ENCODE results near the gene SCN7A.
A peak's percentile ranks its signal among the peaks of the same experiment; 100 is the strongest.
"Not testable (repeated sequence)": the region's sequence is repeated elsewhere in the genome, so short reads cannot be mapped to it uniquely, and the experiment has no call there.

The SCN7A gene

DNA sequence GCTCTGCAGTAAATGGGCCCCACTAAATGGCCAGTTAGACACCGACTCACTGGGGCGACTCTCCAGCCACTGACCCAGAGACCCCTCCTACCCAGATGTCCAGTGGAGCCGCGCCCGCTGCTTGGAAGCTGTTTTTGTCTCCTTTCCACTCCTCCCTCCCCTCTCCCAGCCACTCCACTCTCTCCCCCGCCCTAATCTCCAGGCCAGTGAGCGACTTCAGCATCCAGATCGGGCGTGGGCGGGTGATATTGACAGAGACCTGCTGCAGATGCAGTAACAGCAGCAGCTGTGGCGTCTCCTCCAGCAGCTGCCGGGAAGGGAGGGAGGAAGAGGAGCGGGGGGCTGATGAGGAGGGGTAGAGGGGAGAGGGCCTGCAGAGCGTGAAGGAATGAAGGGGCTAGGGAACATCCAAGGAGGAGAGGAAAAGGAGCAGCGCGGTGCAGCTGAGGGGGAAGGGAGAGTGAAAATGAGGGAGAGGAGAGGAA is at the start of gene SCN7A:
Gene SCN7A (minus strand): TSS at position 110 of the 485 bp plus-strand sequence. CDS start 16,553 bp downstream, outside the sequence.
- no peak for DNase-seq (ENCODE audit: low read depth)

DNA sequence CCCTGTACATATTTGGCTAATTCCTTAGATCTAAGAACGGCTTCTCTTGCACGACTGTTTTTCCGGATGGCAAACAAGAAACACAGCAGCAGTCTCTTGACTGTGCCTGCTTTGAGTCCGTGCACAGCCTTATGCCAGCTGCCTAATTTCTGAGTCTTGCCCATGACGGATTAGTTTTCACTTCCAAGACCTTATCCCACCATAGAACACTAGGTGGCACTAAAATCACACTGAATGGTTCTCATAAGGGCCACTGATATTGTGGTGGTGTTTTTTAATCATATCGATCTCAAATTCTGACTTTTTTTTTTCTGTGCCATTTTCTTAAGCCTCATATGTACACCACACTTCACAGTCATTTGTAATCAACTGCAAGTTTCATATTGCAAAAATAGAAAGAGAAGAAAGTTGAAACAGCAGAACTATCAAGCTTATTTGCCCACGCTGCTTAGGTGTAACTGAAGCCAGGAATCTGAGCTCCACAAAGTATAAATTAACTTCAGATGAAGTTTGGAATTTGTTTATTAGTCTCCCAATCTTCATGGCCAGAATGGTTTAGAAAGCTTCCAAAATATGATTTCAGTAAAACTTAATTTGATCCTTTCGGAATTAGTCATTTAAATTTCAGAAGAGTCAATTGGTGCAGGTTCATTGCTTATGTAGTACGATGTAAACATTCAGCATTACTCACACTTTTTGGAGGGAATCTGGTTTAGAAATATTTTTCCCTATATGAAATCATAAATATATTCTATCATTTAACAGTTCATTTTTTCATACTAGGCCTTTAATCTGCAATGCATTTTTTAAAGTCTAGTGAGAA is 45.5 kb upstream of the SCN7A start:
- peak; percentile 36 for DNase-seq (ENCODE audit: low read depth)

DNA sequence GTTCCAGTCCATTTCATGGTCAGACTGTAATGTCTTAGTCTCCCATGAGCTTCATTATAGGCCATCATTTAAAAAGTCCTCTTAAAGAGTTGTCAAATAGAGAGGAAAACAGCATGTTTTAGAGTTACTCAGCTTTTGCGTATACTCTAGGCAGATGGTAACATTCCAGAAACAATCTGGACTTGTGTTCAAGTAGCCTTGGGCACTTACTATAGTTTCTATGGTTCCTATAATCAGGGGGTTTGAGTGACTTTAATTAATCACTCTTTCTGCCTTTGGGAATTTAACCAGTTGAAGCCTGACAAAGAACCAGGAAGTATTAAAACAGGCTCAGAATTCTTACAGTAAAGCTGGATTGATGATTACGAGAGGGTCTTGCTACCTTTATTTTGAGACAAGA is 42.1 kb upstream of the SCN7A start:
- no peak for DNase-seq (ENCODE audit: low read depth)

DNA sequence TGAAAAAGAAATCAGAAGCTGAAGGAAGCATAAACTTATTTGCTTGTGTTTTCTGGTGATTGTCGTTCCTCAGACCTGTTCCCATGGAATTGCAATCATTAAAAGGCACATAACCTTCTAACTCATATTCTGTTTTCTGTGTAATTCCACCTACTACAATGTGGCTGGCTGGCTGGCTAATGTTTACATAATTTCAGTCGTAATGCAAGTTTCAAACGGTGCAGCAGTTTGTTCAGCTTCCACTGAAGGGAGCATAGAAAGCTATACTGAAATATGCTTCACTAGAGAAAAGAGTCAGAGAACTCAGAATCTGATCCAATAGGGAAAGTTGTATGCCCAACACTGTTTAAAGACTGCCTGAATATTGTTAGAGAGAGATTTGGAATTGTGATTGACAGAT is 27.1 kb upstream of the SCN7A start:
- DNase-seq (ENCODE audit: low read depth): no peak

DNA sequence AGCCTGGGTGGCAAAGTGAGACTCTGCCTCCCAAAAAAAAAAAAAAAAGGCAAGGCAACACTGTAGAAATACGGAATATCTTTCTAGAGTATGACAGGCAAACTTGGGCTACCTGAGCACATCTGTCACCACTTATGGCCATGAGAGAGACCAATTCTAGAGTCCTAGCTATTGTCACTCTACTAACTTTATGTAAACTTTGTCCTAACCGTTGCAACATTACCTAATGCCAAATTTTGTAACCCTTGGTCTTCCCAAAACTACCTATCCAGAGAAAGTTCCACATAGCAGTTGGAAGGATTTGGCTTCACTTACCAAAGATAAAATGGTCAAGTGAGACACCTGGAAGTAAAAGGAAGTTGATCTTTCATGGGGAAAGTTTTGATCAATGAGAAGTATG is 26.6 kb upstream of the SCN7A start:
- DNase-seq (ENCODE audit: low read depth): no peak

DNA sequence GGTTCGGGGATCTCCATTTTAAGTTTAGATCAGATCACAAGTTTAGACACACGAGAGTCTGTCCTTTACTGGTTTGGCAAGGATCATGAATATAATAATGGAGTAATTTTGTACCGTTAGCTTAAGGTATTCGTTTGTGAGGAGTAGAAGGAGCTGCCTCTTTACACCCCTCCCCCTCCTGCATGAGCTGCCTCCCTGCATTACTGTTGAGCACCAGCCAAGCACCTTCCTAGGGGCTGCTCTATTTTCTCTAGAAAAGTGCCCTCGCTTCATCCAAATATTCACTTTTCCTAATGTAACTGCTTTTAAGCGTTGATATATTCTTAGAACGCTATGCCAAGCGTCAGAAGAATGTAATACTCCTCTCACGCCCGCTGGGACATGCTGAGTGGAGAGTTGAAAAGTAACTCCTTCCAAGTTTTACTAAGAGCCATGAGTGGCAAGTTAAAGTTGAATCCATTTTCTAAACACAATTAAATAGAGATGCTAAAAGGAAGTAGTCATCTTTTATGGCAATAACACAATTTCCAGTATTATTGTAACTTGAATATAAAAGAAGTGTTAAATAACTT is 25.4 kb upstream of the SCN7A start:
- DNase-seq (ENCODE audit: low read depth): no peak

DNA sequence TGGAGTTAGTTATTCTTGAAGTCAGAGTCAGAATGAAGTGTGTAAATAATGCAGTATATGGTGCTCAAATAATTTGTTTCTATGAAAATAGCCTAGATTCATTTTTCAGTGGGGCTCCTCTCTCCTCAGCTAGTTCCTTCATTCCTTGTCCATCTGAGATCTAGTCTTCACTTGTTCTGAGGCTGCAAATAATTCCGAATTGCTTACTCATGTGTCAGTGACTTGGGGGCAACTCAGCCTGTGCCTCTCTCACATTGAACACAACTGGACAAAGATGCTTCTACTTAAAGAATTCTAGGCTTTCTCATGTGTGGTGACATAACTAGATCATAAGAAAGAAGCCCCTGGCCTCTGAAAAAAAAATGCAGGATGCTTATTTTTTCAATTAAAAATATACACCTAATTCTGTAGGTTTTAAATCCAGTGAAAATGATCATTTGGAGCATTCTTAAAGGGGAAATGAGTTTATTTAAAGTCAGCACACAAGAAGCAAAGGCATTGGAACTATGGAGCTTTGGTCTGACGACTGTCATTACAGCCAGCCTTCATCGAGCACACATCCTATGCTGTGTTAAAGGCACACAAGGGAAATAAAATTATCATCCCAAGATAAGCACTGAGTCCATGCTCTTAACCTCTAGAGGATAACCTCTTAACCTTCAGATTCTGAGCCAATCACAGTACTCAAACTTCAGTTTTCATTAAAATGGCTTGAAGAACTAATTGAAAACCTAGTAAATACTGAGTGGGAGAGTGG is 24.8 kb upstream of the SCN7A start:
- DNase-seq (ENCODE audit: low read depth): no peak

DNA sequence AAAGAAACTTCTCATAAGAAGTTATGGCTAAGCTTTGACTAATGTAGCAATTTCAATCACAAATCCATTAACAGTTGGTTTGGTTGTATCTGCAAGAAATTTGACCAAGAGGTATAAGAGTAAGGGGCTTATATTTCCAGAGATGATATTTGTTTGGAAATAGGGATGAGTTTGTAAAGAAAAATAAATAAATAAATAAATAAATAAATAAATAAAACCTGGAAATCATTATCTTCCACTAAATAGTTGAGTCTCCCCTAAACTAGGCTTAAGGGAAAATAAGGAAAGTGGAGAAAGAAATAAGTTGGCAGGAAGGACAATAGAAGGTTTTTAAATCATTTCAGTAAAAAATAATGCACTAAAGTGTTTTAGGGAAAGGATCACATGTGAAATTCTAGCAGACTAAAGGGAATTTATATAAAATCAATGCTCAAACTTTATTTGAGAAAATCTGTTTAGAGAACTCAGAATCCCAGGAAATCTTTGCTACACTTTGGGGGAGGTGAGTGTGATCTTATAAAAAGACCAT is 23.5 kb upstream of the SCN7A start:
- no peak for DNase-seq (ENCODE audit: low read depth)

DNA sequence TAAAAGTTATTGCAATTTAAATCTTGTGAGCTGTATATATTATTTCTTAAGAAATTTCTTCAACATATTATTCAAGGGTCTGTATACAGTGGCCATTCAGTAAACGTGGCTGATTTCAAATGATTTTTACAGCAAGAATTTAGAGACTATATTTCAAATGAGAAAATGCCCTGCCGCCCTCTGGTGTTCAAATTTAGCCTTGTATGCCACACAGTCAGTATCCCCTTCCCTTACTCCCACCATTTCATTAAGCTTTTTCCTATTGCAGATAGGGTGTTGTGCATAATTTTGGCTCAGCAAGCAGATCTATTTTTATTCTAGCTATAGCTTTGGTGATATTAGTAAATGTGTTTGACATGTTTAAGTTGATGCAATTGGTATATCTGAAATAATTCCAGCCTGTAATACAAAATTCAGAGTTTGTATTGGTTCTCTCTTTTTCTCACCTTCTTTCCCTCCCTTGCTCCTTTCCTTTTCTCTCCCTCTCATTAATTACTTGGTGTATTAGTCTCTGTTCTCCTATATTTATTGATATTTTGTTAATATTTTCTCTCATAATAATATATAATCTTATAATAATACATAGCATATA is 22.8 kb upstream of the SCN7A start:
- DNase-seq (ENCODE audit: low read depth): peak; percentile 3

DNA sequence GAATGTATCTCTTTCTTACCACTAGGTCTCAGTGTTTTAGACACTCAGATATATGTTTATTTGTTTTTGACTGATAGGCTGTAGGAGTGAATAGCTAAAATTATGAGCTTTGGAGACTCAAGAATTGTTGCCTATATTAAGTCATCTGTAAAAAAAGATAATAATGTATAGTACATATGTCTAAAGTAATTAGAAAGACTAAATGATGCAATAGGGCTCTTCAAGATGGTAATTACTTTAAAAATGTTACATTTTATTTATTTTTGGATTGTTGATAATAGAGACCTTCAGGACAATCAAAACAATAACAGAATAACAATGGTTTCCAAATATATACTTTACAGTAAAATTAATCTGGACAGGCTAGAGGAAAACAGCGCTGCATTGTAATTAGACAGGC is 19.9 kb upstream of the SCN7A start:
- DNase-seq (ENCODE audit: low read depth): no peak

DNA sequence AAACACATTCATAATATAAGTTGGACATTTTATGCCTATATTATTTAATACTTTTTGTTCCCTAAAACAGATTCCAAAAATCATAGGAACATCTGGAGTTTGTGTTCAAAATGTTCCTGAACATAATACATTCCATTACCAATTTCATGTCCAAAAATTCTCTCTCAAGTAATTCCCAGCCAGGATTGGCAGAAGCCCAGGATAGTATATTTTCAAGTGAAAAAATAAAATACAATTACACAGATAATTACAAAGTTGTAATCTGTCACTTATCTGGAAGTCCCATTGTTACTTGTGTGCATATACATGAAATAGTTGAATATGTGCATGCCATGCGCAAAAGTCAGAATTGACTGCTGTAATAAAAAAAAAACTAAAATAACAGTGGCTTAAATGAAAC is 5.2 kb upstream of the SCN7A start:
- DNase-seq (ENCODE audit: low read depth): no peak

DNA sequence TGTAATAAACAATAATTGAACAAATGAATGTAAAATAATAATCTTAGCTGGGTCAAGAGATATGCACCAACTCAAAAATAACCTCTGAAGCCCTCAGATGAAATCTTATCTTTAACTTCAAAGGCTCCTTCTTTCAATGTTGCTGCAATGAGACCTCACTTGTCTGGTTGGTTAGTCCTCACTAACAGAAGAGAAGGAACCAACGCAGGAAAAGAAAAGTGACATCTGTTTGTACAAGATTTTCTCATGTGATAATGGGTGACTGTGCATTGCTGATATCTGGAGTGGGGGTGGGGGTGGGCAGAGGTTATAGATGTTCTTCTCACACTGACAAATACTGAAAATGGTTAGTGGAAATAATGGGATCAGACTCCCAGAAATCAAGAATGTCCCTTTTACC is 2.6 kb downstream of the SCN7A start:
- no peak for DNase-seq (ENCODE audit: low read depth)

DNA sequence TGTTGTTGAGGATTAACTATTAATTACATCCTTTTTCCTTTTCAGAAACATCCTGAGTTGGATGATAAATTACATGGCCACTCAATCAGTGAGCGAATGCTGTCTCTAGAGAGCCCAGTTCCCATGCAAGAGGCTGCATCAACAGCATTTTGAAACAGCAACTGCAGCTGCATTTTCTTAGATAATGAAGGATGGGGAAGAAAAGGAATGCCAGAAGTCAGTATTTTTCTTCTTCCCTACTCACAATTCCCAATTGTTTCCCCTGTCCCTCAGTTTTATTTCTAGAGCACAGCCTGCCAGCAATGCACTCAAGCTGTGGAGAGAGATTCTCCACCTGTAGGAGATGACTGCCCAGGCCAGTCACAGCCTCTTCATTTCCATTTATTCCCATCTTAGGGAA is 6.9 kb downstream of the SCN7A start:
- DNase-seq (ENCODE audit: low read depth): no peak

DNA sequence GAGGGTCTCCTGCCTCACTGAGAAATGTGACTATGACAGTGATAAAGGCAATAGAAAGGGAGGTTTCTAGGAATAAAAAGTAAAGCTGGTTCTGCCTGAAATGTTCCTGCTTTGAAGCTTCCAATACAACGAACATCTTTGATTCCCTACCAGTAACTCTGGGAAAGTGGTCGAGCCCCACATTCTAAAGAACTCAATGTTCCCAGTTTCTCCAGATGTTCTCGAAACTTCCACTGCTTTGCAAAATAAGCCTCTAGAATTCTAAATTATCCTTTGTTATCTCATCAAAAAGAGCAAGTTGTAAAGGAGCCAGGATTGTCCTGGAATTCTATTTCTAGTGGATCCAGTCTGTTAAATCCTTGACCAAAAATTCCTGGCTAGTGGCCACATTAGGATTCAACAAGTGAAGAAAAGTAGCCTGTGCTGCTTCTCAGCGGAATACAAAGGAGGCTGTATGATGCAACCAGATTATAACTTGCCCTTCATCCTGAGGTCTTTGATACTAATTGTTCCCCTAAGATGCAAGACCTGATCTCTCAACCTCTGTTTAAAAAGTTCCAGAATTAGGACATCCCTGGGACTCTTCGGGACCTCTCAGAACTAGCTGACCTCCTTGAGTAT is 8.4 kb downstream of the SCN7A start:
- no peak for DNase-seq (ENCODE audit: low read depth)

DNA sequence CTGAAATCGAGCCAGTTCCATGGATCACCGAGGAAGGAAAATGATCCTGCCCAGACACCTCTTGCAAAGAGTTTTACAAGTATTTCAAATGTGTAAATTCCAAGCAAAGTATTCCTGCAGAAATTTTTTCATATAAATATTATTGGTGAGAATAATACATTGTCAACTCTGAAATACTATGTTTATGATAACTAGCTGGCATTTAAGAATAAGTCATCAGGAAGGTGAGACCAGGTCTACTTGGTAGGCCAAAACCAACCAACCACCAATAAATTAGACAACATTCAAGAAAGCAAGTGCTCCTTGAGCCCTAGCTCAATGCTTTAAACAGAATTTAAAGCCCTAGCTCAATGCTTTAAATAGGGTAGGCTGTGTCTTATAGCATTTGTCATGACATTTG is 21.7 kb downstream of the SCN7A start:
- DNase-seq (ENCODE audit: low read depth): no peak

DNA sequence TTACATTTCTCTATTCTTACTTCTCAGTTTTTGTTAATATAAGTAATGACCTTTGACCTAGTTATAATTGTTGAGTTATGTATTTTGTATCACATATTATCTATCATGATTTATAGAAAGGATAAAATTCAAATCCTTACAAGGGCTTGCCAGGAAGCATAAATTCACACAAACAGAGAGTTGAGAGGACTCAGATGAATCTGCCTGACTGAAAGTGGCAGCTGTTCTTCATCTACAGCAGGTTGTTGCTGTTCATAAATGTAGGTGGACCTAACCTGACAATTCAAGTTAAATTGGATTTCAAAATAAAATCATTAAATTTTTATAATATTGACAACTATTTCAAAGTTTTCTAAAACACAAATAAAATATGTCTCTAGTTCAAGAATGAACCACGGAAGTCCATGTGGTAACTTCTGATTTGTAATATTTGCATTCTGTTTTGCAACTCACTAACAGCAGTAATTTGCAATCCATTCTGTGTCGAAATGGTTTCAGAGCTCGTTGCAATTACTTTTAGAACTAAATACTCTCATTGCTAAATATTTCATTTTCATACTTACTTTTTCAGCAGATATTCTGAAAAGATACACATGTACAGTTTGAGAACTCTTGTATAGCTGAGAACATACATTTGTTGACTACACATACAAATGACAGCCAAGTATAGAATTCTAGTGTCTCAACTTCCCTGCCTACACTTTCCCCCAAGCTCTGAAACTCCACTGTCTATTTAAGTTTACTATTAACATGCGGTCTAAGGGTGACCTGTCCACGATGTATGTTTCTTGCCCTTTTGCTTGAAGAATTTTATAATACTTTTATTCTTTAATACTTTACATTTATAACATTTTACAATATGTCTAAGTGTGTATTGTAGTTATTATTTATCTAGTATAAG is 25.7 kb downstream of the SCN7A start:
- DNase-seq (ENCODE audit: low read depth): no peak

DNA sequence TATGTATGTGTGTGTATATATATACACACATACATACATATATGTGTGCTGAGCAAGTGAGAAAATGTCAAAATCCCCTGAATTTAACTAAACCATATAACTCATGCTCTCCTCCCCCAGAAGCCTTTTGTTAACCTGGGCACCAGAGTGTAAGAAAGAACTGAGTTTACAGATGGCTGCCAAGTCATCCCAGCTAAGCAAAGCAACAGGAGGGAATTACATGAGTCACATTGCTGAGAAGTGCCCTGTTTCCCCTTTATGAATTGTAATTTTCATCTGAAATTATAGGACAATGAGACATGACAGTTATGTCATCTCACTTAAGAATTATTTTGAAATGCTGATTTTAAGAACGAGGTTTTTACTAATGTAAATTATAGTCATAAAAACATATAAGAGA is 29.9 kb downstream of the SCN7A start:
- no peak for DNase-seq (ENCODE audit: low read depth)

DNA sequence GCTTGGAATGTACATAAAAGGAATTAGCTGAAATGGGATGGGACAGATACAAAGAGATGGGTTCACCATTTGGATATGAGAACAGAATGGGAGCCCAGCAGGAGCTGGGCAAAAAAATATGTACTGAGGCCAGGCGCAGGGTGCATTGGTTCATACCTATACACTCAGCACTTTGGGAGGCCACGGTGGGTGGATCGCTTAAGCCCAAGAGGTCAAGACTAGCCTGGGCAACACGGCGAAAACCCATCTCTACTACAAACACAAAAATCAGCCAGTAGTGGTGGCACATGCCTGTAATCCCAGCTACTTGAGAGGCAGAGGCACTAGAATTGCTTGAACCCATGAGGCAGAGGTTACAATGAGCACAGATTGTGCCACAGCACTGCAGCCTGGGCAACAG is 30.4 kb downstream of the SCN7A start:
- DNase-seq (ENCODE audit: low read depth): no peak

DNA sequence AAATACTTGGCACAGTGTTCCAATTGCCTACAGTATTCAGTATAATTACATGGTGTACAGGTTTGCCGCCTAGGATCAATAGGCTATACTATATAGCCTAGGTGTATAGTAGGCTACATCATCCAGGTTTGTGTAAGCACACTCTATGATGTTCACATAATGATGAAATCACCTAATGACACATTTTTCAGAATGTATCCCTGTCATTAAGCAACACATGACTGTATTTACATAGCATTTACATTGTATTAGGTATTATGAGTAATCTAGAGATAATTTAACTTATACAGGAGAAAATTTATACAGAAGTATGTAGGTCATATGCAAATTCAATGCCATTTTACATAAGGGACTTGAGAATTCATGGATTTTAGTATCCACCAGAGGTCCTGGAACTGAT is 35.4 kb downstream of the SCN7A start:
- DNase-seq (ENCODE audit: low read depth): no peak

DNA sequence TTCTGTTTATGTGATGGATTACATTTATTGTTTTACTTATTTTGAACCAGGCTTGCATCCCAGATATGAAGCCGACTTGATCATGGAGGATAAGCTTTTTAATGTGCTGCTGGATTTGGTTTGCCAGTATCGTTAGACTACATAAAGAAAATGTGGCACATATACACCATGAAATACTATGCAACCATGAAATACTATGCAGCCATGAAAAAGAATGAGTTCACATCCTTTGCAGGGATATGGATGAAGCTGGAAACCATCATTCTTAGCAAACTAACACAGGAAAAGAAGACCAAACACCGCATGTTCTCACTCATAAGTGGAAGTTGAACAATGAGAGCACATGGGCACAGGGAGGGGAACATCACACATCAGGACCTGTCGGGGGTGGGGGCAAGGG is 38.2 kb downstream of the SCN7A start:
- DNase-seq (ENCODE audit: low read depth): not testable (repeated sequence)

All from GM04504 (cell line).